LoVo (cell line): ENCODE measurements around the gene RTP2.
A peak's percentile ranks its signal among the peaks of the same experiment; 100 is the strongest.

Experiments used
- DNase-seq: peaks from one replicate; pipeline ENCODE4 v3.0.0-alpha.2; 2016; ENCODE audit warnings: low spot score

RTP2 gene

DNA sequence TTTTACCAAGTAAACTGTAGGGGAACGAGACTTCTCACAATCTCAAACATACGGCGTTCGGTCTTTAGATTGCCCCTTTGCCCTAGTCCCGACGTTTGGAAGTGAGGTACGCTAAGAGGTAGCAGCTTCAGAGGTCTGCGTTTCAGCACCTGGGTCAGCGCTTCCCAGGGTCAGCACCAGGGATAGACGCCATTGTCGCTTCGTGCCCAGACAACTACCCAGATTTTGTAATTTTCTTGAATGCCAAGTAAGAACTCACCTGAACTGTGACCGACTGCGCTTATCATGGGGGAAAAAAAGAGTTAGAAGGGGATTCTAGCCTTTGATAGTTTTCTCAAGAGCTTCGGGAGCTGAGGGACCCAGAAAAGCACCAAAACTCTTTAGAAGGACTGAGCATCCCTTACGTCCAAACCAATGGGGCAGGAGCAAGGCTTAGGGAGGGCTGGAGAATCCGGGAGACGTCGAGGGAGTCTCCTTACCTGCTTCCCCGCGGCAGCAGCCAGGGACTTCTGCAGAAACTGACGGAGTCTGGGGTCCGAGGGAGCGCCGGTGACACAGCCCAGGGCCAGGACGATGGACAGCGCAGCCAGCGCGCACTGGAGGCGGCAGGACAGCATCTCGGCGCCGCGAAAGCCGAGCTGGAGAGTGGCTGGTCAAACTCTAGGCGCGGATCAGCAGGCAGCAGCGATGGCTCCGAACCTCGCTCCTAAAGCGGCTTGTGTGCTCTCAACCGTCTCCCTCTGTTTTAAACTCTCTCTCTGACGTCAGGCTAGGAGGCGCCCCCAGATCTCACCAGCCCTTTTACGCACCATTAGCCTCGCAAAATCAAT, 32.5 kb downstream of the RTP2 start, which contains the start of gene SST:
Gene SST (minus strand): TSS at position 720 of the 830 bp plus-strand sequence. CDS start 103 bp downstream, at position 617.
- DNase-seq = peak; percentile 34

GRCh38 chr3:187667526-187667925, 34.8 kb downstream of the RTP2 start:
- DNase-seq = no peak

DNA sequence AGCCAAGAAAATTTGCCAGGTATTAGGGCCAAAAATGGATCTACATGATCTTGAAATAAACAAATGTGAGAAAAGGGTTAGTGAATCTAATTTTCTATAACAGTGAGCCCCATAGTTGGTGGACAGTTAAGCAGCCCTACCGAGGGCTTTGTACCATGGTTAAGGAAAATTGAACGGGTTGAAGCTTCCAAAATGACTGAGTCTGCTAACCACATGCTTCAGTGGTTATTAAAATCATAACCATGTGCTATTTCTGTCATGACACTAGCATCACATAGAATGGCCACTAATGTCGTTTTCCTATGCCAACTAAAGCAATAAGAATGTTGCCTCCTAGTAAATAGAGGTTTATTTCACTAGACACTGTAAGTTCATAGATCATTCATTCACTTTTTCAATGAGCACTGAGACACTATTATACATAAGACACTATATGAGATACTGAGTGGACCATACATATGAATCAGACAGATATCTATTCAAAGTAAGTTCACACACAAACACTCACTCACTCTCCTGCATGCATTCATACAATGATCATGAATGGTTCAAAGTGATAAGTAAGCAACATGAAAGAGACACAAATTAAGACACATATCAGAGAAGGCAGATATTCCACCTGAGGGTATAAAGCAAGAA, 36.5 kb downstream of the RTP2 start:
- no peak for DNase-seq

DNA sequence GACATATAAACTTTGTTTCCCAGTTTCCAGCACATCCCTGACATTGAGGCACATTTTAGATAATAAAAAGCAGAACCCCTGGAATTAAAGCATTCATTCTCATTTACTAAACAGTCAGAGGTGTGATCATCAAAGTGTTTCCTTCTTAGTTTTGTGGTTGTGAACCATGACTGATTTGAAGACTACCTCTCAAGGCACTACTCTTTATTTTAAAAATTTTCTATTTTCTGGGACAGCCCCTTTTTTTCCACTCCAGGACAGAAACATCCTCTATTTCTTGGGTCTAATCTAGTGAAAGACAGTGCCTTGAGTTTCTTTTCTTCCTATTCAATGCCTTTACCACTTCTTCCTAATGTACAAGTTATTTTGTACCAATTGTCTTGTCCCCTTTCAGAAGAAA, 37.3 kb downstream of the RTP2 start:
- no peak for DNase-seq

DNA sequence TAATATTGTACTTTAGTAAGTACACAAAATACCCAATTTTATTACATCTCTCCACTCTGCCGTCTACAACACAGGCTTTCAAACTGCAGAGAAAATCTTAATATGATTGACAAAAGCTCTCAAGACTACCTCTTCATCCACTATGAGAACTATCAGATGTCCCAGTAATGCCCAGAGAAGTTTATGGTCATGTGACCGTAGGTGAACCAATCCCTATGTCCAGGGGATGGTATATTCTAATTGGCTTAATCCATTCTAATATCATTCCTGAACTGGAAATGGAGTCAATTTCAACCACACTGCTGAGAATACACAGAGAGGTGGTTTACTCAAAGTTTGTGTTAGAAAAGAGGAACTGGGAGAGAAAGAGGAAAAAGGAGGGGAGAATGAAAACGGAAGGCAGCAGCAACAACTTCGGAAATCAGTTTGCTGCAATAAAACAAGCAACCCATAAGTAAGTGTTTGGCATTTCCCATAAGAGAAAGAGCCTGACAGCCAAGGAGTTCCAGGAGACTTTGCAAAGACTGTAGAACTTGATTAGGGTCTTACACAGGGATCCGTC, 39.4 kb downstream of the RTP2 start:
- no peak for DNase-seq

DNA sequence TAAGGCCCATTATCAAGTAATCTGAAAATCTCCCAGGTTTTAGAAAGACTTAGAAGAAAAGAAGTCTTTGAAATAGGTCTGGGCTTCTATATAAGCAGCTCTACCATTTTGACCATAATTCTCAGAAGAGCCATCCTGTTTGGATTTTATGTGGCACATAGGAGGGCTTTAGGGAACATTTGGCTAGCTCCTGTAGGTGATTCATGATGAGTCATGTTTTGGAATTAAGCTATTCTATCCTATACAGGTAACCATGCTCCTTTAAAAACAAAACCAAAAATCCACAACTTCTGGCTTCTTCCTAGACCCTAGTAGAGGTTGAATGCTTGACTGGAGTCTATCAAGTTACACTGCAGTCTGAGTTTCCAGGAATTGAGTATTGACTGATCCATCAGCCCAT, 41.1 kb downstream of the RTP2 start:
- DNase-seq = no peak

DNA sequence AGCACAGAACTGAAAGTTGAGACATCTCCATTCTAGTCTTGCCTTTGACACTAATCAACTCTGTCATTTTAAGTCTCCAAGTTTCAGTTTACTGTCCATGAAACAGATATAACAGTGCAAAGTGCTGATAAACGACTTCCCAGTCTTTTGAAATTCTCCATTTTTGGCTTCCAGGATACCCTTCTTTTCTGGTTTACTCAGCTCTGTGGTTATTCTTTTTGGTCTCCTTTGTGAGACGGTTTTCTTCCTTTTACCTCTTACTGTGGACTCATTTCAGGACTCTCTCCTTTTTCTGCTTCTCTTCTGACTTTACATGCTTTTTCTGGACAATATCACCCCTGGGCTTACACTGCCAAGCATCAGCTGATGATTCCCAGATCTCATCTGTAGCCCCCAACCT, 51.1 kb downstream of the RTP2 start:
- no peak for DNase-seq
